GM18951 (cell line): ENCODE results near the gene IGFL3.

ENCODE experiments used
- POLR2A ChIP-seq: IDR thresholded peaks from 4 replicates; pipeline ENCODE4 v1.6.1; 2011; ENCODE audit warnings: mild to moderate bottlenecking; ENCODE audit not compliant: insufficient read length, insufficient read depth; ENCODE audit errors: extremely low read depth
- in situ Hi-C: fragments of 300-500 bp; cut with MboI; formaldehyde crosslinking; loops from one replicate; pipeline ENCODE4 v1.12.0; 2022; ENCODE audit warnings: low sequenced_read_pairs, mixed read lengths, inconsistent platforms; ENCODE audit not compliant: unreplicated experiment

IGFL3 gene

DNA sequence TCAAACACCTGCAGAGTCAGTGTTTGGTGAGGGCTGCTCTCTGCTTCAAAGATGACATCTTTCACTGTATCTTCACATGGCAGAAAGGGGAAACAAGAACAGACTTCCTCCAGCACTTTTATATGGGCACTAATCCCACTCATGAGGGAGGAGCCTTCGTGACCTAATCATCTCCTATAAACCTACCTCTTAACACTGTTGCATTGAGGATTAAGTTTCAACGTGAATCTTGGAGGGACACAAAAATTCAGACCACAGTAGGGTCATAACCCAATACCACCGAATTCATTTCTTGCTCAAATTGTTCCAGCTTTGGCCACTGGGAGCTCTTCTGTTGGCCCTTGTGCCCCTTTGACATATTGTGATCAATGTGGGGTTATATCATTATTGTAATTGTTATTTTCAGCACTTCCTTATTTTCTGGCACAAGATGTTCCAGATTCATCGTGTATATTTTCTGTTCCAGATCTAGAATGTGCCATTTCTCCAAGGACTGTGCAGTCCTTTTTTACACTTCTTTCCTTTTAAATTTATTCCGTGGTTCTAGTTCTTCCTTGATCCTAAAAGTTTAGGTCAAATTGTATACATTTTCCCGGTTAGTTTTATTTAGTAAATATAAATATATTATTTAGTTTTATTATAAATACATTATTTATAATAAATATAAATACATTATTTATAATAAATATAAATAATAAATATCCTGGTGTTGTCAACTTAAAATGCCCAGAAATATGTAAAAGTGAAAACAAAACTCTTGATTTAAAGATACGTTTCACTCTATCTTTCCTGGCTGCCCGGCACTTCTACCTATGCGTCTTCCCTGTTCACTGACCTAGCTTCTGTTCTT is 48.2 kb downstream of the IGFL3 start:
- no peak for TF ChIP-seq POLR2A
- in situ Hi-C loops: no loop called here

- TF ChIP-seq POLR2A: no peak
- in situ Hi-C loops: no loop called here
These were observed 51.1 kb downstream of the IGFL3 start for GRCh38 chr19:46073268-46073922.
